GM12878 (cell line): ENCODE measurements around the gene OLFML2A. TPM values are rescaled to one million over a fixed set of nuclear protein-coding genes. Genes with fewer than 3 reads are reported as not detected.

Experiments used
- ATAC-seq: fragments of 200-7000 bp; cut with Tn5 transposase; 3 replicates; pipeline ENCODE4 v1.9.1; 2020; ENCODE audit warnings: mild to moderate bottlenecking, moderate library complexity
- BruUV-seq: library from RNA; stranded (reverse); fragments of 400-500 nt; replicated peaks from 2 replicates; lab custom pipeline; 2021; lab: Mats Ljungman, UMichigan
- CTCF ChIA-PET: fragments of 300-600 bp; sonication (Branson Sonifier 250); formaldehyde crosslinking; extraction: SDS; loops from one replicate; lab custom pipeline; 2021; ENCODE audit warnings: inconsistent platforms; lab: Yijun Ruan, JAX
- POLR2A ChIA-PET: fragments of 350-600 bp; formaldehyde crosslinking; extraction: SDS; loops from one replicate; lab custom pipeline; 2021; ENCODE audit warnings: inconsistent platforms; lab: Charles Lee
- RAD21 ChIA-PET: fragments of 300-600 bp; sonication (Branson Sonifier 250); formaldehyde crosslinking; loops from one replicate; lab custom pipeline; 2023; ENCODE audit warnings: antibody characterized with exemption; ENCODE audit not compliant: unreplicated experiment; lab: Charles Lee
- SMC1A ChIA-PET: fragments of 300-600 bp; sonication (Branson Sonifier 250); formaldehyde crosslinking; loops from one replicate; lab custom pipeline; 2023; ENCODE audit not compliant: unreplicated experiment, uncharacterized antibody; lab: Charles Lee
- DNase-seq: peaks from one replicate; pipeline ENCODE4 v3.0.0-alpha.2; 2011; ENCODE audit warnings: low read depth, low spot score
- FAIRE-seq: peaks from 3 replicates; lab custom pipeline; 2011; peaks lifted over from hg19 to GRCh38; lab: Jason Lieb, UNC
- H2AFZ ChIP-seq: 2 replicates; pipeline ENCODE4 v1.6.0; 2011; ENCODE audit warnings: low read depth, low read length, control low read depth; ENCODE audit not compliant: control insufficient read depth
- H3K27ac ChIP-seq: 2 replicates; pipeline ENCODE4 v1.5.1; 2011; ENCODE audit warnings: control low read depth; ENCODE audit not compliant: control insufficient read depth, insufficient read depth
- H3K27me3 ChIP-seq, 2 experiments: replicated peaks in 1 of 2; 2 replicates each; pipeline versions ENCODE4 v1.6.0 to v1.6.1; 2011; ENCODE audit warnings: low read length in 1 of 2; ENCODE audit not compliant: control insufficient read depth in 2 of 2, insufficient read depth in 2 of 2
- H3K36me3 ChIP-seq, 2 experiments: 2 replicates each; pipeline ENCODE4 v1.5.1; 2011; ENCODE audit warnings: low read length in 1 of 2; ENCODE audit not compliant: control insufficient read depth in 2 of 2, insufficient read depth in 2 of 2
- H3K4me1 ChIP-seq: 2 replicates; pipeline ENCODE4 v1.6.1; 2011; ENCODE audit warnings: mild to moderate bottlenecking, low read length, moderate library complexity, mixed read lengths; ENCODE audit not compliant: control insufficient read depth, insufficient read depth
- H3K4me2 ChIP-seq: 2 replicates; pipeline ENCODE4 v1.6.0; 2011; ENCODE audit warnings: control low read depth; ENCODE audit not compliant: control insufficient read depth, insufficient read depth
- H3K4me3 ChIP-seq: fragments of 200-600 bp; sonication (generic); 2 replicates; pipeline ENCODE4 v1.5.1; 2016
- H3K79me2 ChIP-seq: 2 replicates; pipeline ENCODE4 v1.6.0; 2011; ENCODE audit warnings: low read length; ENCODE audit not compliant: control insufficient read depth, insufficient read depth
- H3K9ac ChIP-seq: 2 replicates; pipeline ENCODE4 v1.8.0; 2011; ENCODE audit warnings: low read length, control low read depth, mixed read lengths; ENCODE audit not compliant: control insufficient read depth, insufficient read depth
- H3K9me3 ChIP-seq: replicated peaks from 3 replicates; pipeline ENCODE4 v1.5.1; 2011; ENCODE audit warnings: mild to moderate bottlenecking, low read length; ENCODE audit not compliant: control insufficient read depth, insufficient read depth
- H4K20me1 ChIP-seq: 2 replicates; pipeline ENCODE4 v1.6.0; 2011; ENCODE audit not compliant: control insufficient read depth, insufficient read depth
- MEF2B ChIP-seq: fragments of 450-650 bp; IDR thresholded peaks from 2 replicates; pipeline ENCODE4 v1.6.1; 2018; ENCODE audit warnings: mild to moderate bottlenecking, moderate library complexity; ENCODE audit not compliant: partially characterized antibody, poor library complexity, severe bottlenecking
- NFIC ChIP-seq: IDR thresholded peaks from 2 replicates; pipeline ENCODE4 v1.6.1; 2012; ENCODE audit warnings: low read depth, mild to moderate bottlenecking, inconsistent platforms, low read length, moderate library complexity
- USF1 ChIP-seq: IDR thresholded peaks from 2 replicates; pipeline ENCODE4 v1.6.1; 2011; ENCODE audit warnings: borderline replicate concordance, low read depth, mild to moderate bottlenecking, moderate library complexity, mixed read lengths, low read length; ENCODE audit not compliant: insufficient read depth; ENCODE audit errors: extremely low read length
- WGBS: methylation state at CpG from one replicate; pipeline ENCODE4 v1.1.6; 2016; ENCODE audit warnings: low lambda C conversion rate; ENCODE audit not compliant: insufficient replicate concordance, insufficient coverage; ENCODE audit errors: missing lambda C conversion rate; 5-methylcytosine and 5-hydroxymethylcytosine counted together
- in situ Hi-C: fragments of 300-500 bp; cut with MboI; formaldehyde crosslinking; loops from 9 replicates; pipeline ENCODE4 v1.14.3; 2018; ENCODE audit warnings: mixed read lengths
- intact Hi-C: fragments of 100-400 bp; cut with micrococcal nuclease; formaldehyde crosslinking; loops from one replicate; pipeline ENCODE4 v1.14.2; 2022; ENCODE audit not compliant: unreplicated experiment
- polyA plus RNA-seq, 11 experiments: library from polyadenylated mRNA; depleted of rRNA in 4 of 11; unstranded in 6 of 11; stranded (reverse) in 5 of 11; fragments of >200 nt; fragmentation: Nextera tagmentation in 4 of 11; fragmentation: Illumina TruSeq in 1 of 11; extraction: Ambion mirVana in 4 of 11; extraction: Trizol in 1 of 11; gene quantifications; 1 replicate in 1 of 11; 2 replicates in 10 of 11; pipeline versions ENCODE4 v1.2.1 to v1.2.3, GENCODE V29; 2011 to 2016; ENCODE audit warnings: inconsistent platforms in 2 of 11, missing spikeins in 2 of 11, low read depth in 1 of 11
- total RNA-seq, 4 experiments: library from RNA; depleted of rRNA in 3 of 4; stranded (reverse); fragments of >200 nt in 3 of 4; fragmentation: Illumina TruSeq in 1 of 4; extraction: Trizol in 1 of 4; gene quantifications; 2 replicates each; pipeline versions ENCODE4 v1.2.1 to v1.2.3, GENCODE V29; 2013 to 2021
- TF ChIP-seq, protein P1 (sequence below): fragments of 150-350 bp; IDR thresholded peaks from 2 replicates; pipeline ENCODE4 v1.6.1; 2016; ENCODE audit warnings: low read depth, low read length

The OLFML2A gene
- total and polyA plus RNA-seq, 10 of the 15 experiments (the other 5 are each of a cell fraction or from before 2014, with no cell fraction given), result 0.02 to 0.13 (median 0.10) TPM; not detected in 4

GRCh38 chr9:124810663-124811355, 33.9 kb downstream of the OLFML2A start:
- Histone ChIP-seq H3K36me3 (no peaks in the 10 kb centered on the region), H3K79me2 (no peaks in the 10 kb centered on the region), H3K9me3 (no peaks in the 10 kb centered on the region), H2AFZ (no peak overlapping the region), H4K20me1 (no peaks in the 10 kb centered on the region), H3K9ac (no peak overlapping the region), H3K27me3 (no peaks in the 10 kb centered on the region), H3K4me2 (no peak overlapping the region), H3K4me3 (no peak overlapping the region), H3K4me1 (no peaks in the 10 kb centered on the region), H3K27ac (no peak overlapping the region)
- CTCF ChIA-PET, result no interaction called here
- in situ Hi-C loops, result no loop called here
- intact Hi-C loops, result no loop called here
- no peak for FAIRE-seq
- POLR2A ChIA-PET, result no interaction called here
- TF ChIP-seq MEF2B, result no peak
- TF ChIP-seq NFIC, result no peak
- TF ChIP-seq, protein P1, sequence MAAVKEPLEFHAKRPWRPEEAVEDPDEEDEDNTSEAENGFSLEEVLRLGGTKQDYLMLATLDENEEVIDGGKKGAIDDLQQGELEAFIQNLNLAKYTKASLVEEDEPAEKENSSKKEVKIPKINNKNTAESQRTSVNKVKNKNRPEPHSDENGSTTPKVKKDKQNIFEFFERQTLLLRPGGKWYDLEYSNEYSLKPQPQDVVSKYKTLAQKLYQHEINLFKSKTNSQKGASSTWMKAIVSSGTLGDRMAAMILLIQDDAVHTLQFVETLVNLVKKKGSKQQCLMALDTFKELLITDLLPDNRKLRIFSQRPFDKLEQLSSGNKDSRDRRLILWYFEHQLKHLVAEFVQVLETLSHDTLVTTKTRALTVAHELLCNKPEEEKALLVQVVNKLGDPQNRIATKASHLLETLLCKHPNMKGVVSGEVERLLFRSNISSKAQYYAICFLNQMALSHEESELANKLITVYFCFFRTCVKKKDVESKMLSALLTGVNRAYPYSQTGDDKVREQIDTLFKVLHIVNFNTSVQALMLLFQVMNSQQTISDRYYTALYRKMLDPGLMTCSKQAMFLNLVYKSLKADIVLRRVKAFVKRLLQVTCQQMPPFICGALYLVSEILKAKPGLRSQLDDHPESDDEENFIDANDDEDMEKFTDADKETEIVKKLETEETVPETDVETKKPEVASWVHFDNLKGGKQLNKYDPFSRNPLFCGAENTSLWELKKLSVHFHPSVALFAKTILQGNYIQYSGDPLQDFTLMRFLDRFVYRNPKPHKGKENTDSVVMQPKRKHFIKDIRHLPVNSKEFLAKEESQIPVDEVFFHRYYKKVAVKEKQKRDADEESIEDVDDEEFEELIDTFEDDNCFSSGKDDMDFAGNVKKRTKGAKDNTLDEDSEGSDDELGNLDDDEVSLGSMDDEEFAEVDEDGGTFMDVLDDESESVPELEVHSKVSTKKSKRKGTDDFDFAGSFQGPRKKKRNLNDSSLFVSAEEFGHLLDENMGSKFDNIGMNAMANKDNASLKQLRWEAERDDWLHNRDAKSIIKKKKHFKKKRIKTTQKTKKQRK, result no peak
- no peak for TF ChIP-seq USF1
- RAD21 ChIA-PET, result no interaction called here
- no TSS peak for BruUV-seq
- DNase-seq, result no peak
- SMC1A ChIA-PET, result no interaction called here
- ATAC-seq, result no peak
- WGBS, result 58% methylated on average over 12 of the region's 12 CpGs
